ENCODE measurements around the gene C2orf49.

C2orf49 gene

GRCh38 chr2:105383432-105384166, 46.3 kb downstream of the C2orf49 start:
- DNase-seq (ENCODE audit: low spot score) = no peak

GRCh38 chr2:105384216-105384615, 46.9 kb downstream of the C2orf49 start:
- no peak for DNase-seq (ENCODE audit: low spot score)

- no peak for DNase-seq (ENCODE audit: low spot score)
These were observed 47.5 kb downstream of the C2orf49 start for GRCh38 chr2:105384861-105385260.

DNA sequence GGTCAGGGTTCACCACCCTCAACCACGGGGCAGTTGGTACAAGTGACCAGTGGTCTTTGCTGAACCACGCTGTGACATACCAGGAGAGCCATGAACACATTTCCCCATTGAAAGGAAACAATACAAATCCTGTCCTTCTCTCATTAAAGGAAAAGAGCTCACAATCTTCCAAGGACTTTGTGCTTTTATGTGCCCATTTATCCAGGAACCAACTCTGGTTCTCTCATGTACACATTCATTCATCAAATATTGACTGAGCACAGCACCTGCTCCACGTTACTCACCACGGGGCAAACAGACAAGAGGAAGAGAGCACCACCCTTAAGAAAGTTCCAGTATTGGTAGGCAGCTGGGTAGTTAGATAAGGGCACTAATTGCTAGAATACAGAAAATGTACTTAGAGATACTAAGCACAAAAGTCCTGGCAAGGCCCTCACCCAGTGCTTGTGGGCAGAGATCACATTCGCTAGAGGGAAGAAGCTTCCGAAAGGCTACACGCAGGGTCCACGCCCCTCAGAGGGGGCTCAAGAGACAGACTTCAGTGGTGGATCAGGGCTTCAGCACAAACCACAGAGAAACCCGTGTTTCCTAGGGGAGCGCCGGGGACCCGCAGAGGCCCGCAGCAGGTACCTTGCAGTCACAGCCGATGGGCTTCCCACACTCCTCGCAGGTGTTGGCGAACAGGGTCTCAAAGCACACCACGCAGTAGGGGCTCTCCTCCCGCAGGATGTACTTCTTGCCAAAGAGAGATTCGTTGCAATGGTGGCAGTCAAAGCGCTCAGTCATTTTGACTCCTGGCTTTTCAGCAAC, 48.6 kb downstream of the C2orf49 start:
- DNase-seq (ENCODE audit: low spot score) = no peak

DNA sequence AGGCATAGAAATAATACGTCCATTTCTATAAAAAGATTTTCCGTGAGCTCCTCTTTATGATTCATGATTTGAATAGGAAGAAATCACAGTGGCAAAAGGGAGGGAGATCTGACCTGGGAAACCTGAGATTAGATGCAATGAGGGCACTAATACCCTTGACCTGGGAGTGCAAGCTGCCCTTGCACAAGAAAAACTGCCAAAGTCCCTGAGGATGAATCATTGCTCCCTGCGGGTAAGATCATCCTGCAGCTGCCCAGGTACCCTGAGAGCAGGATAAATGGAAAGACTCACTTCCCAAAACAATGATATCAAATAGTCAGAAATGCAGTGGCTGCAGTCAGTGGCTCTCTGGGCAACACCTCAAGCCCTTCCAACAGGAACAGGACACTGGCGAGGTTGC, 49.9 kb downstream of the C2orf49 start:
- DNase-seq (ENCODE audit: low spot score) = no peak

DNA sequence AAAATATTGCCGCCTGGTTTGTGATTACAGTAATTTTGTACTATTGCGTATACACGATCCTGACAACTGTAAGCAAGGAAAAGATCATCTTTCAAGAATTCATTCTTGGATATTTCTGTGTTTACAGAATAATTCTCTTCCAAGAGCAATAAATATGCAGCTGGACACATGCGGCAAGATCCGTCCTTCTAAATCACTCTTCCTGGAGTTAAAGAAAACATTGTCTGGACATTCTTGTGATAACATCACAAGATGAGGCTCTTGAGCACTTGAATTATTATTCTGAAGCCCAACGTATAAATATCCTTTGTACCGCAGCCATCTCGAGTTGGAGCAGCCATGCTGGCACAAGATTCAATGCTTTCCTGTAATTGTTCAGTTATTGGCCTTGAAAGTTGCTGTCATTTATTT, 51.6 kb downstream of the C2orf49 start:
- DNase-seq (ENCODE audit: low spot score) = no peak

DNA sequence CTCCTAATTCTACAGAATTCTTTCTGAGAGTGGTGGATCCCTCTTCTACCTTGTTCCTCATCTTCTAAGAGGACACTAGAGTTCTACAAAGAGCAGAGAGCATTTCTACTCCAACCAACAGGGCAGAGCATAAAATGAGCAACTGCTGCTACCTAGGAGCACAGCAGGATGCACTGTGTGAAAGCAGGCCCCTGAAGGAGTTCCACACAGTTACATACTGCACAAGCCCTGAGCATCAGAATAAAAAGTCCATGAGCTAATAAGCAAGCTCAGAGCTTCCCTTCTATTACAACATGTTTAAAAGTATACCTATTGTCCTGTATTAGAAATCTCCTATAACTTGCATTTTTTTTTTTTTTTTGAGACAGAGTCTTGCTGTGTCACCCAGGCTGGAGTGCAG, 53.1 kb downstream of the C2orf49 start:
- no peak for DNase-seq (ENCODE audit: low spot score)

GRCh38 chr2:105391058-105391627, 53.8 kb downstream of the C2orf49 start:
- DNase-seq (ENCODE audit: low spot score) = no peak

- no peak for DNase-seq (ENCODE audit: low spot score)
These were observed 54.7 kb downstream of the C2orf49 start for GRCh38 chr2:105391763-105392662.

GRCh38 chr2:105393373-105394055, 56.2 kb downstream of the C2orf49 start:
- DNase-seq (ENCODE audit: low spot score) = no peak

DNA sequence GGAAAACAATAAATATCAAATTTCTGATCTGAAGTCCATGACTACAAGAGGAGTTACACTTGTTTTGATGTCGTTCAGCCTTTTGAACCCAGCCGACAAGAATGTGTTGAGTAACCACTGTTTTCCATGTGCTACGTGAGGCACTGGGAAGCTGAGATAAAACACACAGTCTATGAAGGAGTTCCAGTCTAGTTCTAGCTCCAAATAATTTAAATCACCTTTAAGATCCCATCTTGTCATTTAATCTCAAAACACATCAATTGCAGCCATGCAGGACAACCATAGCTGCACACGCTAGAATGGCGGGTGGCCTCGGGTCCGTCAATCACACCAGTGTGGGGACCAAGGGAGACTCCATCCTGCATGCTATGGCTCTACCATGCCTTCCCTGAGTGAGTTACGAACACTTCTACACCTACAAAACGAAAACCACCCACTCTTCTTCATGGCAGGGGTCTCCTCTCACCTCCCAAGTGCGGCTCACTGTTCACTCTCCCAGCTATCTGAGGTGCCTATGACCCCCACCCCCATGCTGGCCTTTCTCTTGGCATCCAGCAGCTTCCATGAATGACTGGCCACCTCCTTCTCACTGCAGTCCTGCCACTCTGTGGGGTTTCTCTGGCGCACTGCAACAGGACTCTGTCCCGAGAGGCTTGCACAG, 57.7 kb downstream of the C2orf49 start:
- DNase-seq (ENCODE audit: low spot score) = no peak

- DNase-seq (ENCODE audit: low spot score) = no peak
These were observed 58.4 kb downstream of the C2orf49 start for GRCh38 chr2:105395691-105396090.

DNA sequence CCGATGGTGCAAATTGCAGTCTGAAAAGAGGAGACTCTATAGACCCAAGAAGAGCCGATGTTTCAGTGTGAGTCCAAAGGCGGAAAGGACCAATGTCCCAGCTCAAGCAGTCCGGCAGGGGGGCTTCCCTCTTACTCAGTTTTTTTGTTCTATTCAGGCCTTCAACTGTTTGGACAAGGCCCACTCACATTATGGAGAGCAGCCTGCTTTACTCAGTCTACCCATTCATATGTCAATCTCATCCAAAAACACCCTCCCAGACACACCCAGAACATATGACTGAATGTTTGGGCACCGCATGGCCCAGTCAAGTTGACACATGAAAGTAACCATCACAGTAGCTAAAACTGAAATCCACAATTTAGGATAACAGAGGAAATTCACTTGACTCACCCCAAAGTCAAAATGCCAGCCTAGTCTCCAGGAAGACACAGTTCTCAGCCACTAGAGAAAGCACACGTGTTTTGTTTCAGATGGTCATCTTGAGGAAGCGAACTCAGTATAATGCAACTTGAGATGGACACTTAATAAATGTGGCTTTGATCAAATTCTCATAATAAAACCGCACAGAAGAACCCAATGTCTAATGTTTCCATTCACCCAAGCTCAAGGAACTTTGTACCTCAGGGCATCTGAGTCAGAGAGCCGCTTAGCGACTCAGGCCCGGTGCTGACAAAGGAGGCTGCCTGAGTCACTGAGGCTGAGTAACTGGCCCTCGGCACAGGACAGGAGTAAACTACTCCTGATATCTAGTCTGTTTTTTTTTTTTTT, 59.1 kb downstream of the C2orf49 start:
- peak; percentile 89 for DNase-seq (ENCODE audit: low spot score)

DNA sequence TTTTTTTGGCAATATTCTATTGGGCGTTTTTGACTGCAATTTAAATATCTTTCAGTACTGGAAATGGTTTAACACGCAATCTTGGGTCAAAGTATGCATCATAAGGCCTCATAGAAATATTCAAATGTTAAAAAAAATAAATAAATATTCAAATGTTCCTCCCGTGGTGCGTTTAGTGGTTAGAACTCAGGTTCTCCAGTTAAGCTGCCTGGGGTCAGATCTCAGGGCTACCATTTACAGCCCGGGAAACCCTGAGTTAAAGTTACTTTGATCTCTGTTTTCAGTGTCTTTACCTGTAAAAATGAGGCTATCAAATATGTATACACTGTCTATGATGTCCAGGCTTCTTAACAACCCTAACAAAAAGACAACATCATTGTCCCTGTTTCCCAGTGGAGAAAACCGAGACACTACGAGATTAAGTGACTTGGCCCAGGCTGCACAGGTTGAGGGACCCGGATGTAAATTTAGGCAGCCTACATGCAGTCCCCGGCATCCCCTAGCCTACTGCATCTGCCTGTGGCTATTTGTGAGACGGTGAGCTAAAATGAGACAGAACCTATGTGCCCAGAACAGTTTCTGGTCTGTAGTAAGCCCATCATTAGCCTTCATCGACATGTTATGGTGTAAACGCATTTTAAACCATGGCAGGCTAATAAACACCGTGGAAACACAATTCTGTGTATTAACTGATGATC, 59.8 kb downstream of the C2orf49 start:
- DNase-seq (ENCODE audit: low spot score) = peak; percentile 51

DNA sequence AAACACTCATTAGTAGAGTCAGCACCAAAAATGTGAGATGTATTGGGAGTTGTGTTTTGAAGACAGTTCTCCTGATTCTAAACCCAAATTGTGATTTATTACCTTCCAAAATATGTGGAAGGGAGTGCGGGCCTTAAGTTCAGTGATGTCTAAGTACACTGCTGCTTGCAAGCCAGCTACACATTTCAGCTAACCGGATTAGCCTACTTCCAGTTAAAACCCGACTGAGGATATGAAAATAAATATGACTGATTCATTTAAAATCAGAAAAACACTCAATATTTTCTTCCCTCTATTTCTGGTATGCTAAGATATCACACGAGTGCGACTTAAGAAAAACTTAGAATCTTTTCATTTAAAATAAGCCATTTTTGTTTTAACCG, 60.6 kb downstream of the C2orf49 start:
- no peak for DNase-seq (ENCODE audit: low spot score)

GRCh38 chr2:105398336-105399206, 61.2 kb downstream of the C2orf49 start, which contains the start of gene FHL2:
FHL2 (minus strand) TSS chr2:105399051; CDS start chr2:105386516, 12,535 bp downstream.
- DNase-seq (ENCODE audit: low spot score) = peak; percentile 81

All from LoVo (cell line).